Measurements from ENCODE around the gene KRTAP13-4. TPM values are rescaled to one million over a fixed set of nuclear protein-coding genes. Genes with fewer than 3 reads are reported as not detected.

Gene KRTAP13-4
- total and polyA plus RNA-seq, 2 of the 8 experiments (the other 6 are each of a cell fraction or from before 2014, with no cell fraction given) = 1.2 TPM; not detected in 1

GRCh38 chr21:30444204-30444603 lies 14.2 kb downstream of the KRTAP13-4 start:
- H3K27ac ChIP-seq (ENCODE audit: low read depth, low read length) = no peak overlapping the region
- H2AK5ac ChIP-seq (ENCODE audit: low read depth, low read length) = no peak overlapping the region
- no peak overlapping the region for H3K9ac ChIP-seq (replicated peaks in 1 of 4; ENCODE audit: extremely low read depth in 1 of 4, low read depth in 3 of 4, low read length in 3 of 4)
- no peak overlapping the region for H2BK15ac ChIP-seq (ENCODE audit: low read length)
- no peaks in the 10 kb centered on the region for H3K36me3 ChIP-seq (ENCODE audit: control insufficient read depth in 2 of 4, insufficient read depth in 4 of 4, low read length in 3 of 4)
- H3K23ac ChIP-seq (ENCODE audit: insufficient read length) = no peak overlapping the region
- DNase-seq (ENCODE audit: low read depth in 1 of 2, low spot score in 2 of 2) = no peak
- H4K8ac ChIP-seq (ENCODE audit: extremely low read depth, insufficient read depth, low read length) = no peak overlapping the region
- POLR2A ChIA-PET (ENCODE audit: partially characterized antibody) = no interaction called here
- WGBS, 2 experiments (ENCODE audit: extremely low coverage in 1 of 2, insufficient coverage in 1 of 2, insufficient read length in 1 of 2, insufficient replicate concordance in 2 of 2, low coverage in 1 of 2, low lambda C conversion rate in 2 of 2, missing lambda C conversion rate in 1 of 2) = 93% methylated on average over 1 of the region's 1 CpG; no CpG with 5 or more reads in 1 of the 2 experiments
- H2BK120ac ChIP-seq (replicated peaks; ENCODE audit: low read depth, low read length) = no peak overlapping the region
- H3K4me2 ChIP-seq (ENCODE audit: insufficient read depth in 1 of 2, low read depth in 2 of 2, low read length in 2 of 2) = no peak overlapping the region
- no peak overlapping the region for H3K56ac ChIP-seq (replicated peaks; ENCODE audit: insufficient read length, low read depth, low read length)
- no peaks in the 10 kb centered on the region; a peak in 3 of 7 replicates for H3K4me1 ChIP-seq (replicated peaks in 1 of 4; ENCODE audit: control insufficient read depth in 3 of 4, insufficient read depth in 4 of 4, low read length in 3 of 4)
- no peak overlapping the region for H3K4ac ChIP-seq (replicated peaks; ENCODE audit: insufficient read length, low read depth, low read length)
- CTCF ChIA-PET (ENCODE audit: partially characterized antibody) = interaction anchor here (0.6 to 3.7 kb wide), 10 partner anchors 9 to 642 kb away, joined by 3 to 20 read pairs (median 3); partner anchors contain the start of genes KRTAP13-3 and KRTAP13-4
- no peak overlapping the region for H4K91ac ChIP-seq (replicated peaks; ENCODE audit: insufficient read length, low read length)
- H3K79me1 ChIP-seq (ENCODE audit: low read depth, low read length) = no peaks in the 10 kb centered on the region
- no peak for TF ChIP-seq MAFK (IDR thresholded peaks at IDR 0.05; ENCODE audit: low read depth, low read length)
- no peak for TF ChIP-seq RFX5 (IDR thresholded peaks at IDR 0.05; ENCODE audit: borderline replicate concordance, low read depth, low read length)
- TF ChIP-seq E2F6 (IDR thresholded peaks at IDR 0.05) = no peak
- TF ChIP-seq RAD21 (IDR thresholded peaks at IDR 0.05 in 1 of 2, conservative IDR thresholded peaks at IDR 0.05 in 1 of 2; ENCODE audit: low read depth in 2 of 2, low read length in 2 of 2) = peak; percentile 58 to 71
- TF ChIP-seq FOSL1 (IDR thresholded peaks at IDR 0.05; ENCODE audit: insufficient read depth, low read depth, low read length) = no peak
- no peak for TF ChIP-seq NRF1 (IDR thresholded peaks at IDR 0.05; ENCODE audit: low read depth, low read length)
- peak in 2 of 3 experiments; percentile 38 to 43; a peak in 3 of 4 replicates for TF ChIP-seq CTCF (IDR thresholded peaks at IDR 0.05; ENCODE audit: control extremely low read depth in 1 of 3, insufficient read depth in 1 of 3, low read depth in 1 of 3, low read length in 3 of 3)
- no peak overlapping the region for H2BK5ac ChIP-seq (ENCODE audit: low read depth, low read length)
- H3K4me3 ChIP-seq (ENCODE audit: extremely low read depth in 1 of 4, insufficient read depth in 2 of 4, low read depth in 3 of 4, low read length in 4 of 4) = no peak overlapping the region
- no peaks in the 10 kb centered on the region for H4K20me1 ChIP-seq (replicated peaks in 1 of 2; ENCODE audit: control insufficient read depth in 1 of 2, insufficient read depth in 2 of 2, low read length in 2 of 2)
- H3K27me3 ChIP-seq (replicated peaks in 1 of 4; ENCODE audit: control insufficient read depth in 3 of 4, extremely low read depth in 1 of 4, insufficient read depth in 3 of 4, low read length in 3 of 4) = no peaks in the 10 kb centered on the region
- H4K5ac ChIP-seq (ENCODE audit: insufficient read length, low read depth, low read length) = no peak overlapping the region
- FAIRE-seq = no peak
- H3K79me2 ChIP-seq (ENCODE audit: control insufficient read depth in 1 of 2, insufficient read depth in 2 of 2, low read length in 2 of 2) = no peaks in the 10 kb centered on the region
- no peaks in the 10 kb centered on the region for H3K23me2 ChIP-seq (ENCODE audit: low read depth, low read length)
- H2AFZ ChIP-seq (ENCODE audit: low read length) = no peak overlapping the region
- H2BK12ac ChIP-seq (ENCODE audit: low read depth, low read length) = no peak overlapping the region
- H2BK20ac ChIP-seq (ENCODE audit: low read length) = no peak overlapping the region
- no peak overlapping the region for H3K18ac ChIP-seq (ENCODE audit: extremely low read depth, low read length)
- no peak overlapping the region for H3K14ac ChIP-seq (ENCODE audit: insufficient read length)
- no peaks in the 10 kb centered on the region for H3K9me3 ChIP-seq (ENCODE audit: insufficient read depth in 2 of 2, low read depth in 1 of 2, low read length in 1 of 2)

All from H1 (cell line).